D341Med (cell line): ENCODE results near the gene SUSD1.
"Not testable (repeated sequence)": the region's sequence is repeated elsewhere in the genome, so short reads cannot be mapped to it uniquely, and the experiment has no call there.

Source experiments
- DNase-seq: peaks from one replicate; pipeline ENCODE4 v3.0.0; 2012; ENCODE audit warnings: low spot score

The SUSD1 gene

GRCh38 chr9:112174965-112175795, at the start of gene SUSD1:
Gene SUSD1 (minus strand): TSS chr9:112175297. CDS start chr9:112175235, 62 bp downstream.
- DNase-seq: peak; percentile 86

- DNase-seq: no peak
These were observed 49.5 kb upstream of the SUSD1 start for GRCh38 chr9:112224401-112225289.

- DNase-seq: no peak
These were observed 43.8 kb upstream of the SUSD1 start for GRCh38 chr9:112218908-112219307.

- DNase-seq: no peak
These were observed 37.8 kb upstream of the SUSD1 start for GRCh38 chr9:112212926-112213325.

GRCh38 chr9:112207451-112207850, 32.4 kb upstream of the SUSD1 start:
- DNase-seq: no peak

GRCh38 chr9:112203536-112203935, 28.4 kb upstream of the SUSD1 start:
- DNase-seq: no peak

- no peak for DNase-seq
These were observed 25.6 kb upstream of the SUSD1 start for GRCh38 chr9:112200711-112201110.

- no peak for DNase-seq
These were observed 23.5 kb upstream of the SUSD1 start for GRCh38 chr9:112198646-112199045.

- no peak for DNase-seq
These were observed 19.9 kb upstream of the SUSD1 start for GRCh38 chr9:112194969-112195431.

GRCh38 chr9:112193572-112194288, 18.6 kb upstream of the SUSD1 start:
- no peak for DNase-seq

- DNase-seq: not testable (repeated sequence)
These were observed 15.2 kb upstream of the SUSD1 start for GRCh38 chr9:112190320-112190719.

GRCh38 chr9:112188884-112189283, 13.8 kb upstream of the SUSD1 start:
- no peak for DNase-seq

- DNase-seq: no peak
These were observed 12.3 kb upstream of the SUSD1 start for GRCh38 chr9:112187404-112187803.

- no peak for DNase-seq
These were observed 11.6 kb upstream of the SUSD1 start for GRCh38 chr9:112186695-112187094.

GRCh38 chr9:112184946-112185345, 9.8 kb upstream of the SUSD1 start:
- DNase-seq: no peak

- DNase-seq: no peak
These were observed 9.1 kb upstream of the SUSD1 start for GRCh38 chr9:112184221-112184620.

GRCh38 chr9:112180387-112180881, 5.3 kb upstream of the SUSD1 start:
- DNase-seq: no peak

- no peak for DNase-seq
These were observed 4.7 kb upstream of the SUSD1 start for GRCh38 chr9:112179816-112180215.

- no peak for DNase-seq
These were observed 1.4 kb upstream of the SUSD1 start for GRCh38 chr9:112176524-112176923.

GRCh38 chr9:112175796-112176315, 759 bp upstream of the SUSD1 start:
- no peak for DNase-seq

- peak; percentile 90 for DNase-seq
These were observed 704 bp downstream of the SUSD1 start for GRCh38 chr9:112174222-112174964.
